Esophagus muscularis mucosa (tissue), 4 donors: Measurements from ENCODE around the gene ARCN1. TPM values are rescaled to one million over a fixed set of nuclear protein-coding genes. Genes with fewer than 3 reads are reported as not detected.

Experiments used
- DNase-seq: peaks from one replicate; pipeline ENCODE4 v3.0.0-alpha.2; 2017; ENCODE audit errors: extremely low spot score
- H3K27ac ChIP-seq, 4 donors: fragments of 200-600 bp; sonication (generic); replicated peaks in 1 of 4; 1 replicate in 3 of 4; 2 replicates in 1 of 4; pipeline ENCODE4 v1.5.1; 2016 to 2019; ENCODE audit warnings: mild to moderate bottlenecking in 1 of 4
- H3K27me3 ChIP-seq, 4 donors: fragments of 200-600 bp; sonication (generic); one replicate each; pipeline versions ENCODE4 v1.5.1 to v1.6.0; 2016 to 2019
- H3K36me3 ChIP-seq, 4 donors: fragments of 200-600 bp; sonication (generic); one replicate each; pipeline ENCODE4 v1.5.1; 2016 to 2019
- H3K4me1 ChIP-seq, 4 donors: fragments of 200-600 bp; sonication (generic); one replicate each; pipeline ENCODE4 v1.5.1; 2016 to 2019
- H3K4me3 ChIP-seq, 4 donors: fragments of 200-600 bp; sonication (generic); 1 replicate in 2 of 4; 2 replicates in 2 of 4; pipeline ENCODE4 v1.5.1; 2016 to 2019; ENCODE audit warnings: mild to moderate bottlenecking in 4 of 4, moderate library complexity in 1 of 4
- H3K9me3 ChIP-seq, 4 donors: fragments of 200-600 bp; sonication (generic); 1 replicate in 3 of 4; 2 replicates in 1 of 4; pipeline ENCODE4 v1.5.1; 2016 to 2019
- CTCF ChIP-seq, 3 experiments: fragments of 200-600 bp in 2 of 3; fragments of 450-650 bp in 1 of 3; sonication (generic) in 2 of 3; IDR thresholded peaks; one replicate each; pipeline ENCODE4 v1.5.1; 2017 to 2019; ENCODE audit warnings: antibody characterized with exemption in 3 of 3, mild to moderate bottlenecking in 2 of 3, moderate library complexity in 1 of 3
- EP300 ChIP-seq: sonication (generic); formaldehyde crosslinking; IDR thresholded peaks from one replicate; pipeline ENCODE4 v1.6.1; 2017; ENCODE audit warnings: antibody characterized with exemption
- POLR2A ChIP-seq: fragments of 450-650 bp; IDR thresholded peaks from one replicate; pipeline ENCODE4 v1.6.1; 2017; ENCODE audit warnings: antibody characterized with exemption, moderate library complexity, mild to moderate bottlenecking, low read depth
- POLR2AphosphoS5 ChIP-seq, 2 donors: sonication (generic); formaldehyde crosslinking; IDR thresholded peaks; one replicate each; pipeline ENCODE4 v1.6.1; 2017; ENCODE audit warnings: antibody characterized with exemption in 2 of 2
- WGBS: methylation state at CpG from one replicate; pipeline ENCODE4 v1.1.5; 2018; 5-methylcytosine and 5-hydroxymethylcytosine counted together
- intact Hi-C: fragments of 100-400 bp; cut with DNase I; formaldehyde crosslinking; loops from one replicate; pipeline ENCODE4 v1.15.1; 2023
- total RNA-seq, 4 donors: library from RNA; depleted of rRNA; stranded (reverse); fragments of >200 nt; gene quantifications; one replicate each; pipeline versions ENCODE4 v1.1.0 to v1.2.1, GENCODE V29; 2016

The ARCN1 gene
- total RNA-seq, 4 donors from 2014 or later = 83.9 to 115 (median 102) TPM

GRCh38 chr11:118643142-118643994 is 71.2 kb downstream of the ARCN1 start:
- DNase-seq = no peak
- no peak overlapping the region for H3K27ac ChIP-seq

GRCh38 chr11:118643995-118644345 is 71.8 kb downstream of the ARCN1 start:
- Histone ChIP-seq H3K27me3 (no peaks in the 10 kb centered on the region), H3K27ac (no peak overlapping the region), H3K9me3 (no peaks in the 10 kb centered on the region), H3K4me3 (no peak overlapping the region), H3K36me3 (peaks cover 39 to 99% (median 97%) of the 10 kb centered on the region in 4 donors), H3K4me1 (peaks cover 15 to 30% (median 23%) of the 10 kb centered on the region in 4 donors)
- 92% methylated on average over 6 of the region's 7 CpGs for WGBS
- intact Hi-C loops = no loop called here
- DNase-seq = no peak
- TF ChIP-seq POLR2AphosphoS5 (IDR thresholded peaks at IDR 0.05) = no peak
- no peak for TF ChIP-seq EP300
- no peak for TF ChIP-seq POLR2A
- no peak for TF ChIP-seq CTCF (IDR thresholded peaks at IDR 0.05)

More at GRCh38 chr11:118643142-118643994, 71.2 kb downstream of the ARCN1 start:
- H3K27me3 ChIP-seq = no peaks in the 10 kb centered on the region
- no peak overlapping the region for H3K4me3 ChIP-seq
- WGBS = 80% methylated on average over 11 of the region's 11 CpGs
- peaks cover 15 to 30% (median 23%) of the 10 kb centered on the region in 4 donors for H3K4me1 ChIP-seq
- no peaks in the 10 kb centered on the region for H3K9me3 ChIP-seq
- H3K36me3 ChIP-seq = peaks cover 39 to 99% (median 97%) of the 10 kb centered on the region in 4 donors
- no peak for TF ChIP-seq EP300
- TF ChIP-seq POLR2A = no peak
- no peak for TF ChIP-seq CTCF (IDR thresholded peaks at IDR 0.05)
- TF ChIP-seq POLR2AphosphoS5 (IDR thresholded peaks at IDR 0.05) = no peak
- intact Hi-C loops = no loop called here

- DNase-seq = no peak
- 93% methylated on average over 9 of the region's 10 CpGs for WGBS
- Histone ChIP-seq H3K4me1 (peaks cover 15 to 28% (median 23%) of the 10 kb centered on the region in 4 donors), H3K36me3 (peaks cover 39 to 99% (median 97%) of the 10 kb centered on the region in 4 donors), H3K9me3 (no peaks in the 10 kb centered on the region), H3K27me3 (no peaks in the 10 kb centered on the region), H3K4me3 (no peak overlapping the region), H3K27ac (no peak overlapping the region)
- TF ChIP-seq EP300 = no peak
- TF ChIP-seq POLR2AphosphoS5 (IDR thresholded peaks at IDR 0.05) = no peak
- TF ChIP-seq POLR2A = no peak
- TF ChIP-seq CTCF (IDR thresholded peaks at IDR 0.05) = no peak
- intact Hi-C loops = no loop called here
These were observed 72.3 kb downstream of the ARCN1 start for GRCh38 chr11:118644496-118644895.

- peaks cover 42 to 99% (median 97%) of the 10 kb centered on the region in 4 donors for H3K36me3 ChIP-seq
- intact Hi-C loops = no loop called here
These were observed 73.0 kb downstream of the ARCN1 start for GRCh38 chr11:118645066-118645715.

More at GRCh38 chr11:118645066-118645715, 73.0 kb downstream of the ARCN1 start:
- no peak for DNase-seq
- Histone ChIP-seq H3K9me3 (no peaks in the 10 kb centered on the region), H3K27me3 (no peaks in the 10 kb centered on the region), H3K4me3 (no peak overlapping the region), H3K27ac (no peak overlapping the region), H3K4me1 (peaks cover 13 to 21% (median 17%) of the 10 kb centered on the region in 4 donors)
- WGBS = 90% methylated on average over 23 of the region's 24 CpGs
- TF ChIP-seq CTCF (IDR thresholded peaks at IDR 0.05) (no peak), EP300 (no peak), POLR2AphosphoS5 (IDR thresholded peaks at IDR 0.05) (no peak), POLR2A (no peak)
